22Rv1 (cell line): ENCODE data around the gene MUC2.

Experiments used
- ZFX ChIP-seq: fragments of 450-650 bp; IDR thresholded peaks from 2 replicates; pipeline ENCODE4 v1.6.1; 2017; ENCODE audit warnings: antibody characterized with exemption, borderline replicate concordance
- TF ChIP-seq, protein P1 (sequence below): fragments of 450-650 bp; IDR thresholded peaks from 2 replicates; pipeline ENCODE4 v1.5.1; 2017; ENCODE audit warnings: mild to moderate bottlenecking

DNA sequence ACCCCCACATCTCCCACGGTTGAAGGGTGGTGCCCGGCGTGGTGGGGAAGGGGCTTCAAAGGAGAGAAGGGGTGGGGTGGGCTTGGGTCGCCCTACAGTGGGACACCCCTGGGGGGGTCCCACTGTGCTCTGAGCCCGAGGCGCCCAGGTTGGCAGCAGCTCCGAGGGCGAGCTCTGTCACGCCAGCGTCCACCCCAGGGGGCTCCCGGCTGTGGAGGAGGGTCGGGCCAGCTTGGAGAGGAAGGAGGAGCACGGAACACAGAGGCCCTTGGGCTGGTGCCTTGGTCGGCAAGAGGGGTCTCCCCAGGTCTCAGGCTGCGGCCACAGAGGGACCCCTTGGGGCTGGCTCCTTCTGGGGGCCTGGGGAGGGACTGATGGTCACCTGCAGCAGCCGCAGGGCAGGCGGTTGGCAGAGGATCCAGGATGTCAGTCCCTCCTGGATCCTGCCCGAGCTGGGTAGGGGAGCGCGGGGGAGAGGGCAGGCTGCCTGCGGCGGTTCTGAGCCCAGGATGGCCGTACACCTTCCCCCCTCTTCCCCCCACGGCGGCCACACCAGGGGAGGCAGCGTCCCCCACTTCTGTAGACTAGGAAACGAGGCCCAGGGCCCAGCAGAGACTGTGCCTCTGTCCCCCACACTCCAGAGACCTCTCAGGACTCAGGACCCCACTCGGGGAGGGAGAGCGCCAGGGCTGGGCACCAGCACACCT lies 38.9 kb upstream of the MUC2 start:
- TF ChIP-seq, protein P1, sequence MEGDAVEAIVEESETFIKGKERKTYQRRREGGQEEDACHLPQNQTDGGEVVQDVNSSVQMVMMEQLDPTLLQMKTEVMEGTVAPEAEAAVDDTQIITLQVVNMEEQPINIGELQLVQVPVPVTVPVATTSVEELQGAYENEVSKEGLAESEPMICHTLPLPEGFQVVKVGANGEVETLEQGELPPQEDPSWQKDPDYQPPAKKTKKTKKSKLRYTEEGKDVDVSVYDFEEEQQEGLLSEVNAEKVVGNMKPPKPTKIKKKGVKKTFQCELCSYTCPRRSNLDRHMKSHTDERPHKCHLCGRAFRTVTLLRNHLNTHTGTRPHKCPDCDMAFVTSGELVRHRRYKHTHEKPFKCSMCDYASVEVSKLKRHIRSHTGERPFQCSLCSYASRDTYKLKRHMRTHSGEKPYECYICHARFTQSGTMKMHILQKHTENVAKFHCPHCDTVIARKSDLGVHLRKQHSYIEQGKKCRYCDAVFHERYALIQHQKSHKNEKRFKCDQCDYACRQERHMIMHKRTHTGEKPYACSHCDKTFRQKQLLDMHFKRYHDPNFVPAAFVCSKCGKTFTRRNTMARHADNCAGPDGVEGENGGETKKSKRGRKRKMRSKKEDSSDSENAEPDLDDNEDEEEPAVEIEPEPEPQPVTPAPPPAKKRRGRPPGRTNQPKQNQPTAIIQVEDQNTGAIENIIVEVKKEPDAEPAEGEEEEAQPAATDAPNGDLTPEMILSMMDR = no peak
- TF ChIP-seq ZFX = no peak
